NB4 (cell line): Measurements from ENCODE around the gene CUX1.

Experiments
- DNase-seq: peaks from one replicate; pipeline ENCODE4 v3.0.0; 2010; ENCODE audit warnings: low read depth
- H3K4me3 ChIP-seq: one replicate; pipeline ENCODE4 v1.5.1; 2011; ENCODE audit warnings: mild to moderate bottlenecking, low read depth, low read length, moderate library complexity
- MAX ChIP-seq: IDR thresholded peaks from 2 replicates; pipeline ENCODE4 v1.6.1; 2011; ENCODE audit warnings: low read depth, low read length
- MYC ChIP-seq: IDR thresholded peaks from 2 replicates; pipeline ENCODE4 v1.6.1; 2011; ENCODE audit warnings: low read depth, low read length
- POLR2A ChIP-seq: IDR thresholded peaks from 2 replicates; pipeline ENCODE4 v1.6.1; 2011; ENCODE audit warnings: mild to moderate bottlenecking; ENCODE audit not compliant: insufficient read length; ENCODE audit errors: extremely low read depth
- TF ChIP-seq, protein P1 (sequence below): IDR thresholded peaks from one replicate; pipeline ENCODE4 v1.5.1; 2012; ENCODE audit warnings: low read depth, low read length

Gene CUX1

DNA sequence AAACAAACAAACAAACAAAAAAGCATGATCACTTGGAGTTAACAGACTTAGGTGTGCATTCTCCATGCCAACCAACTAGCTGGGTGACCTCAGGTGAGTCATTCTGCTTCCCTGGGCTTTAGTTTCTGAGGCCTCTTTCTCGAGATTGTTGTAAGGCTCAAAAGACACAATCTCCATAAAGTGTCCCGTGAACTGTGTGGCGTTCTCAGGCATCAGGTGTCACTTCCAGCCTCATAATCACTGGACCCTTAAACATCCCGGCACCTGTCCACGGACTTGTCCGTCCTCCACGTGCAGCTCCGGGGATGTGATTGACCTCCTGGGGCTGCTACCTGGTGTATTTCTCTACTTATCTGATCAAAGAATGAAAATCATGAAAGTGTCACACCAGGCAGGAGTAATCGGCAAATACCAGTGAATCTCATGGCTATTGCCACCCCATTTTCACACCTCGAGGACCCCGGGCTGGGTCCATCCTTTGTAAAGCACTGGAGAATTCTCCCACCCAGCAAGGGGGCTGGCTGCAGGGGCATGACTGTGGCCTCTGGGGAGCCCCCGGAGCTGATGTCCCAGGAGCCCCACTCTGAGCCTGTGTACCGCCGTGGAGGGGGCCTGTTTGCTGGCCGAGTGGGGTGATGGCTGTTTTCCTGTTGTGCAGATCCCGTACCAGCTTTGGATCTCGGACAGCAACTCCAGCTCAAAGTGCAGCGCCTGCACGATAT, 279.4 kb downstream of the CUX1 start:
- H3K4me3 ChIP-seq, result no peak overlapping the region

DNA sequence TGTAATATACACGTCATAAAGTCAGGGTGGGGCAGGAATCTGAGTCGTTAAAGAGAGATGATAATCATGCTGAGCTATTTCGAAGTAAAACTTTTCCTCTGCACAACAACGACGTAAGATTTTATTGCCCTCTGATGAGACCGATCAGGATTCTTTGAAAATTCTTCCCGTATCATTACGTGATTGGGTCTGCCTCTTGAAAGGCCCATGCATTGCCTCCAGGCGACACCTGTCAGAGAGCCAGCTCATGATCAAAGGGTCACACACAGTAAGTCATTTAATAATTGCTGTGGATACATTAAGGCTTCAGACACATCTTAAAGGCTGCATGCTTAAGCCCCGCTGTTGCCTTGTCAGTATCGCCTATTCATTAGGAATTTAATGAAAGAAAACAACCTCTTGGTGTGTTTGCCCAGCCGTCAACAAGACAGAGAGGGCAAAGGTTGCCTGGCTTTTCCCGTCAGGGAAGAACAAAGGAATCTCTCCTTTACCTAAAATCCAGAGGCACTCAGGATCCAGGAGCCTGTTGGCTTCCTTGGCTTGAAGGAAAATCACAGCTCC, 280.3 kb downstream of the CUX1 start:
- TF ChIP-seq MAX, result no peak
- no peak for TF ChIP-seq POLR2A
- TF ChIP-seq, protein P1, sequence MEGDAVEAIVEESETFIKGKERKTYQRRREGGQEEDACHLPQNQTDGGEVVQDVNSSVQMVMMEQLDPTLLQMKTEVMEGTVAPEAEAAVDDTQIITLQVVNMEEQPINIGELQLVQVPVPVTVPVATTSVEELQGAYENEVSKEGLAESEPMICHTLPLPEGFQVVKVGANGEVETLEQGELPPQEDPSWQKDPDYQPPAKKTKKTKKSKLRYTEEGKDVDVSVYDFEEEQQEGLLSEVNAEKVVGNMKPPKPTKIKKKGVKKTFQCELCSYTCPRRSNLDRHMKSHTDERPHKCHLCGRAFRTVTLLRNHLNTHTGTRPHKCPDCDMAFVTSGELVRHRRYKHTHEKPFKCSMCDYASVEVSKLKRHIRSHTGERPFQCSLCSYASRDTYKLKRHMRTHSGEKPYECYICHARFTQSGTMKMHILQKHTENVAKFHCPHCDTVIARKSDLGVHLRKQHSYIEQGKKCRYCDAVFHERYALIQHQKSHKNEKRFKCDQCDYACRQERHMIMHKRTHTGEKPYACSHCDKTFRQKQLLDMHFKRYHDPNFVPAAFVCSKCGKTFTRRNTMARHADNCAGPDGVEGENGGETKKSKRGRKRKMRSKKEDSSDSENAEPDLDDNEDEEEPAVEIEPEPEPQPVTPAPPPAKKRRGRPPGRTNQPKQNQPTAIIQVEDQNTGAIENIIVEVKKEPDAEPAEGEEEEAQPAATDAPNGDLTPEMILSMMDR, result no peak
- no peak for TF ChIP-seq MYC
- no peak for DNase-seq
- H3K4me3 ChIP-seq, result no peak overlapping the region

More for the DNA sequence above, 279.4 kb downstream of the CUX1 start:
- DNase-seq, result no peak
- no peak for TF ChIP-seq MYC
- TF ChIP-seq, protein P1, result no peak

DNA sequence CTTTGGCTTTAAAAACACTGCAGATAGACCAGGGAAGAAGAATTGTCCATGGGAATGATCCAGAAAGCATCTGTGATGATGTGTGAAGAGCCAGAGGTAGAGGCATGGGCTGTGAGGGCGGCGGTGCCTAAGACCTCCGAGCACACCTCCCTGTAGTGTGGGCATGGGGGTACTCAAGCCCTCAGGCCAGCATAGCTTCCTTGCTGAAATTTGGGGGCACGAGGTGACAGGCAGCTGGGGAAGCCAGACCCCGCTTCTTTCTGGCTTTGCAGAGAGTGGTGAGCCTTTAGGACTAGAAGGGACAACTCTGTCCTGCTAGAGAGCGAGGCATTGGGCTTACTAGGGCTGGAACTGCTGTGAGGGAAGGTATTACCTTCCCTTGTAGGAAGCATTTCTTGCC, 281.6 kb downstream of the CUX1 start:
- DNase-seq, result no peak
- no peak overlapping the region for H3K4me3 ChIP-seq
- TF ChIP-seq MAX (no peak), POLR2A (no peak)
- TF ChIP-seq, protein P1, result no peak

- TF ChIP-seq MAX (no peak), POLR2A (no peak), MYC (no peak)
- TF ChIP-seq, protein P1, result no peak
- H3K4me3 ChIP-seq, result no peak overlapping the region
- DNase-seq, result no peak
Observed at GRCh38 chr7:102099474-102099873, 282.0 kb downstream of the CUX1 start.

DNA sequence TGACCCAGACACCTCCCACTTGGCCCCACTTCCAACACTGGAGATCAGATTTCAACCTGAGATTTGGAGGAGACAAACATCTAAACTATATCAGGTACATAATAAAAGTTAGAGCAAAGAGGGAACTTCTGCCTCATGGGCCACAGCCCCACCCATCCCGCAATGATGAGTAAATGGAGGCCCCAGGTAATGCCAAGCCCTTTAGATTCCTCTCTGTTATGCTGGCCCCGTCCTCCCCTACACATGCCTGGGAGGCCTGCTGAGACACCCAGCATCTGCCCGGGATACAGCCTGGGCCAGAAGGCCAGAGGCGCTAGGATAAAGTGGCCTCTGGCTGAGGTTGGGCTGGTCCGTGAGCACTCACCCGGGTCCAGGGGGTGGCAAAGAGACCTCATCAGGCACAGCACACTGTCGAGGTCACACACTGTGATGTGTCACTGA, 283.7 kb downstream of the CUX1 start:
- TF ChIP-seq MYC (no peak), POLR2A (no peak), MAX (no peak)
- TF ChIP-seq, protein P1, result no peak
- no peak for DNase-seq
- H3K4me3 ChIP-seq, result no peak overlapping the region

- no peak overlapping the region for H3K4me3 ChIP-seq
- no peak for DNase-seq
- TF ChIP-seq MAX (no peak), POLR2A (no peak), MYC (no peak)
- TF ChIP-seq, protein P1, result no peak
Observed at GRCh38 chr7:102101926-102102325, 284.5 kb downstream of the CUX1 start.
